Activated CD4-positive, alpha-beta T cell treated with anti-CD3 and anti-CD28 coated beads for 36 hours (primary cell): Measurements from ENCODE around the gene PPP1R2B. TPM values are rescaled to one million over a fixed set of nuclear protein-coding genes. Genes with fewer than 3 reads are reported as not detected.
A peak's percentile ranks its signal among the peaks of the same experiment; 100 is the strongest.
"Not testable (repeated sequence)": the region's sequence is repeated elsewhere in the genome, so short reads cannot be mapped to it uniquely, and the experiment has no call there.

ENCODE experiments used
- ATAC-seq: fragments of 200-7000 bp; cut with Tn5 transposase; one replicate; pipeline ENCODE4 v1.10.0; 2021; ENCODE audit warnings: mild to moderate bottlenecking, moderate library complexity
- CTCF ChIA-PET: fragments of 350-600 bp; sonication (Branson Sonifier 250); formaldehyde crosslinking; loops from one replicate; lab custom pipeline; 2021; ENCODE audit warnings: antibody characterized with exemption; lab: Charles Lee
- POLR2A ChIA-PET: fragments of 350-600 bp; sonication (Branson Sonifier 250); formaldehyde crosslinking; loops from one replicate; lab custom pipeline; 2021; ENCODE audit warnings: antibody characterized with exemption, inconsistent platforms; lab: Charles Lee
- DNase-seq: peaks from one replicate; pipeline ENCODE4 v3.0.0-alpha.2; 2020
- H3K27ac Mint-ChIP-seq: one replicate; pipeline ENCODE4 v1.8.0; 2021; ENCODE audit warnings: mixed read lengths
- H3K27me3 Mint-ChIP-seq: one replicate; pipeline ENCODE4 v1.8.0; 2021; ENCODE audit warnings: mixed read lengths
- H3K36me3 Mint-ChIP-seq: one replicate; pipeline ENCODE4 v1.8.0; 2021; ENCODE audit warnings: low read depth, mixed read lengths
- H3K4me1 Mint-ChIP-seq: one replicate; pipeline ENCODE4 v1.8.0; 2021; ENCODE audit warnings: mixed read lengths
- H3K4me3 Mint-ChIP-seq: one replicate; pipeline ENCODE4 v1.8.0; 2021; ENCODE audit warnings: mild to moderate bottlenecking, moderate library complexity, mixed read lengths
- H3K9me3 Mint-ChIP-seq: one replicate; pipeline ENCODE4 v1.8.0; 2021; ENCODE audit warnings: low read depth, mixed read lengths
- intact Hi-C, 2 experiments: fragments of 100-400 bp; cut with DNase I in 1 of 2; cut with micrococcal nuclease in 1 of 2; formaldehyde crosslinking; loops; one replicate each; pipeline versions ENCODE4 v1.14.2 to v1.15.1; 2022 to 2024; cut with DNase I, micrococcal nuclease
- total RNA-seq, 2 experiments: library from RNA; stranded (reverse); gene quantifications; one replicate each; pipeline ENCODE4 v1.2.3, GENCODE V29; 2021

The PPP1R2B gene
- total RNA-seq, 2 experiments from 2014 or later, result 0.11 TPM; not detected in 1

DNA sequence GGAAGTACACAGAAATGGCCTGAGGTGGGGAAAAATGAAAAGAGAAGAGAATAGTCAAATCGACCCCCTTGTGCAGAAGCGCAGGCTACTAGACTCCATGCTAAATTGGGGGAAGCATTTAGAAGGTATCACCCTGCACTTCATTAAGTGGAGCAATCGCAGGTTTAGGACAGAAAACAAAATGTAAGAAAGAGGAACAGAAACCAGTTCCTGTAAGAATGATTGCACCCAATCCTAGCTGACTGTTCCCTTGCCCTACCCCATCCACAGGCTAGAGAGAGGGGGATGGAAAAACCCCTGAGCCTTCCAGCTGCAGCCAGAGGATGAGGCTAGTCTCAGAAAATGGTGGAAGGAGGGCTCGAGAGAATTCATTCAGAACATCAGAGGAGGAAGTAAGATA is 23.9 kb upstream of the PPP1R2B start:
- Mint-ChIP-seq H3K4me3 (no peak overlapping the region), H3K9me3 (no peaks in the 10 kb centered on the region), H3K36me3 (no peaks in the 10 kb centered on the region), H3K27me3 (peaks cover 5% of the 10 kb centered on the region), H3K4me1 (no peaks in the 10 kb centered on the region), H3K27ac (no peak overlapping the region)
- DNase-seq (no peak), ATAC-seq (no peak)
- intact Hi-C loops, result no loop called here
- ChIA-PET POLR2A (no interaction called here), CTCF (no interaction called here)

DNA sequence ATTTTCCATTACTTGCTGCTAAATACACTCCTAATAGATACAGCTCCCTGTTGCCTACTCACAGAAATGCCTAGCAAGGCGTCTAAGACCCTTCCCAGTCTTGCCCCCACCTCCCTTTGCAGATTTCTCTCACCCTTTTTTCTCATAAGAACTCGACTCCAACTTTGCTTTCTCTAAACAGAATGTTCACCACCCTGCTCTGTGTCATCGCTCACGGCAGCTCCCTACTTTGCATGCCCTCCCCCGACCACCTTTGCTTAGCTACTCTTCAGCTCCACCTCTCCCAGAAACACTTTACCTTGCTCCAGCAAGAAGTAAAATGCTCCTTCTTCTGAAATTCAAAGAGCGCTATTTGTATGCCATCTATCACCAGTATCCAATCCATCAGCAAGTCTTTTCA is 15.2 kb upstream of the PPP1R2B start:
- ATAC-seq (no peak), DNase-seq (no peak)
- no peaks in the 10 kb centered on the region for H3K9me3 Mint-ChIP-seq
- POLR2A ChIA-PET, result no interaction called here
- no peak overlapping the region for H3K27ac Mint-ChIP-seq
- intact Hi-C loops, result loop anchor here (5.0 to 10.0 kb wide), 3 partner anchors 102 to 300 kb away; no protein-coding TSS in a partner anchor
- H3K36me3 Mint-ChIP-seq, result no peaks in the 10 kb centered on the region
- H3K4me3 Mint-ChIP-seq, result no peak overlapping the region
- H3K4me1 Mint-ChIP-seq, result peaks cover 3% of the 10 kb centered on the region
- H3K27me3 Mint-ChIP-seq, result peaks cover 3% of the 10 kb centered on the region
- CTCF ChIA-PET, result no interaction called here

DNA sequence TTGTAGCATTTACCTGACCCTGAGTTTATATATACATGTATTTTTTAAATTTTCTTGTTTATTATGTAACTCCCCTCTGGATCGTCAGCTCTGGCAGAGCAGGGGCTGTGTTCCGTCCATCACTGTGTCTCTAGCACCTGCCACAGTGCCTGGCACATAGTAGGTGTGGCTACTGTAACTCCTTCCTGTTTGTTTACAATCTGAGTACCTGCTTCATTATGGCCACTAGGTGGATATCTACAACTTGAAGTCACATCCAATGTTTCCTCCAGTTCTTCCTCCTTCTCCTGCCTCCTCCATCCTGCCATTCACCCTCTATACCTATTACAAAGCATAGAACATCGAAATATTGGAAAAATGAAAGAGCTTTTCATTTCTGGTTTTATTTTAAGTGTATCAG is 14.2 kb upstream of the PPP1R2B start:
- H3K36me3 Mint-ChIP-seq, result no peaks in the 10 kb centered on the region
- intact Hi-C loops, result loop anchor here (2.0 to 10.0 kb wide), 3 partner anchors 99 to 299 kb away; no protein-coding TSS in a partner anchor
- peak; percentile 6 for DNase-seq
- no peaks in the 10 kb centered on the region for H3K9me3 Mint-ChIP-seq
- H3K4me1 Mint-ChIP-seq, result peaks cover 3% of the 10 kb centered on the region
- peak; percentile 51 for ATAC-seq
- no peak overlapping the region for H3K4me3 Mint-ChIP-seq
- POLR2A ChIA-PET, result no interaction called here
- H3K27ac Mint-ChIP-seq, result no peak overlapping the region
- peaks cover 3% of the 10 kb centered on the region for H3K27me3 Mint-ChIP-seq
- CTCF ChIA-PET, result interaction anchor here (0.7 kb wide), 2 partner anchors 50 to 1458 kb away, joined by 3 read pairs; no protein-coding TSS in a partner anchor

DNA sequence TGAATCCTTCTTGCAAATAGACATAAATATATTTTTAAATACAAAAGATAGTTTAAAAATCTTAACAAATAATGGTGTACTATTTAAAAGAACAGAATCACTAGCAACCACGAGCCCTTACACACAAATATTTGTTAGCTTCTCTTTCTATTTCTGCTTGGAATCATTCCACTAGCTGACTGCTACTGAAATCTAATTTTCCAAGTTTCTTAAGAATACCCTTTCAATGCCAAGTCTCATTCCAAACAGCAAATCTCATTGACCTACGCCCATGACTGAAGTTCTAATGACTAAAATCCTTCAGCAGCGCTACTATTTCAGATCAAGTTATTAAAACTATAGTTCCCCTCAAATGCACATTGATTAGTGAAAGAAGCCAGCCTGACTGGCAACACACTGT is 13.2 kb upstream of the PPP1R2B start:
- DNase-seq (no peak), ATAC-seq (no peak)
- Mint-ChIP-seq H3K27ac (no peak overlapping the region), H3K27me3 (peaks cover 3% of the 10 kb centered on the region), H3K36me3 (no peaks in the 10 kb centered on the region), H3K9me3 (no peaks in the 10 kb centered on the region), H3K4me1 (peaks cover 3% of the 10 kb centered on the region), H3K4me3 (no peak overlapping the region)
- CTCF ChIA-PET, result no interaction called here
- POLR2A ChIA-PET, result no interaction called here
- intact Hi-C loops, result loop anchor here (2.0 to 10.0 kb wide), 3 partner anchors 98 to 298 kb away; no protein-coding TSS in a partner anchor

DNA sequence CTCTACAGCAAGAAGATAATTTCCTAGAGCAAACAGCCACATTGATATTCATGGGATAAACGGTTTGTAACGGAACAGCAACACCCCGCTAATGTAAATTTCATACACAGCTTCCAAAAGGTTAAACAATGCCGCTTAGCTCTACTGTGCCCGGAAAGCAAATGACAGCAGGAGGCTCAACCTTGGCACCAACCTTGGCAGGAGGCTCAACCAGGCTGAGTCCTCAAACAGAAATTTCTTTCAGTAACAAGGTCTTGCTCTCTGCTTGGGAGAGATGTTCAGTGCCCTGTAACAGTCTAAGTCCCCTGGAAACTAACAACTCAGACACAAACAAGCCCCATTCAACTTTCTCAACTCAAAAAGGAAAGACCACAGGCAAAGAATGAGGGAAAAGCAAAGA is 11.1 kb upstream of the PPP1R2B start:
- no peaks in the 10 kb centered on the region for H3K9me3 Mint-ChIP-seq
- CTCF ChIA-PET, result no interaction called here
- H3K27me3 Mint-ChIP-seq, result peaks cover 3% of the 10 kb centered on the region
- H3K36me3 Mint-ChIP-seq, result no peaks in the 10 kb centered on the region
- no peak overlapping the region for H3K27ac Mint-ChIP-seq
- intact Hi-C loops, result loop anchor here in 1 of 2 experiments (5.0 to 10.0 kb wide), 2 partner anchors 98 to 296 kb away; no protein-coding TSS in a partner anchor
- DNase-seq (no peak), ATAC-seq (no peak)
- no peak overlapping the region for H3K4me3 Mint-ChIP-seq
- H3K4me1 Mint-ChIP-seq, result no peaks in the 10 kb centered on the region
- POLR2A ChIA-PET, result no interaction called here

DNA sequence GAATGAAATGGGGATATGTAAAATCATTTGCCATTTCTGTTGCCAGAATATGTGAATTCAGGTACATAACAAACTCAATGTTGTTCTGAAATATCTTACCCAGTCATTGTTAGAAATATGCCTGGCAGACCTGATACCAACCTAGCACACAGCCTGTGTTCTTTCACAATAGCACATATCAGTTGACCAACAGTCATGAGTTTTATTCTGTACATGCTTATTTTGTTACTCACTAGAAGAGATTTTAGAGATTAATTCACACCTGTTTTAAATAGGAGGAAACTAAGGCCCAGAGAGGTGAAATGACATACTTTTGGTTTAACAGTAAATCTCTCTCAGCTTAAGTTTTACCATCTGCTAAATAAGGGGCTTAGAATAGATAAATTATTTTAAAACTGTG is 8.4 kb upstream of the PPP1R2B start:
- CTCF ChIA-PET, result no interaction called here

DNA sequence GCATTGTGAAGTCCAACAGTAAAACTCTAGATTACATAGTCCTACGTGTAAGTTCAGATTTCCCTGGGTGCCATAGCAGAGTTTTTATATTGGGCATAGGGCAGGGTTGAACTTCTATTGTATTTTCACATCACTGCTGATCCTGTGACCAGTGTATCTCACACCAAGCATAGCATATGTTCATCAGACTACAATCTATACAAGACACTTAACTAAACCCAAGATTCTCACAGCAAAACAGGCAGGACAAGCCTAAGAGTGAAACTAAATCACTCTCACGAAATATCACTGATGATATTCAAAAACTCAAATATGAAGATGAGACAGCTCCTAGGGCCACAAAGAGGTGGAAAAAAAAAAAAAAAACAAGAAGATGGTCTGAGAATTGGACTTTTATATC is 3.2 kb upstream of the PPP1R2B start:
- no peak overlapping the region for H3K27ac Mint-ChIP-seq
- no peak overlapping the region for H3K4me3 Mint-ChIP-seq
- POLR2A ChIA-PET, result no interaction called here
- H3K9me3 Mint-ChIP-seq, result peaks cover 12% of the 10 kb centered on the region
- H3K36me3 Mint-ChIP-seq, result peaks cover 4% of the 10 kb centered on the region
- no peak for DNase-seq
- CTCF ChIA-PET, result no interaction called here
- intact Hi-C loops, result no loop called here
- ATAC-seq, result no peak
- peaks cover 36% of the 10 kb centered on the region for H3K27me3 Mint-ChIP-seq
- no peaks in the 10 kb centered on the region for H3K4me1 Mint-ChIP-seq

More for the DNA sequence above, 8.4 kb upstream of the PPP1R2B start:
- no peak overlapping the region for H3K4me3 Mint-ChIP-seq
- H3K27ac Mint-ChIP-seq, result no peak overlapping the region
- no peaks in the 10 kb centered on the region for H3K9me3 Mint-ChIP-seq
- H3K36me3 Mint-ChIP-seq, result no peaks in the 10 kb centered on the region
- H3K4me1 Mint-ChIP-seq, result no peaks in the 10 kb centered on the region
- POLR2A ChIA-PET, result no interaction called here
- ATAC-seq, result no peak
- intact Hi-C loops, result no loop called here
- DNase-seq, result no peak
- peaks cover 9% of the 10 kb centered on the region for H3K27me3 Mint-ChIP-seq

DNA sequence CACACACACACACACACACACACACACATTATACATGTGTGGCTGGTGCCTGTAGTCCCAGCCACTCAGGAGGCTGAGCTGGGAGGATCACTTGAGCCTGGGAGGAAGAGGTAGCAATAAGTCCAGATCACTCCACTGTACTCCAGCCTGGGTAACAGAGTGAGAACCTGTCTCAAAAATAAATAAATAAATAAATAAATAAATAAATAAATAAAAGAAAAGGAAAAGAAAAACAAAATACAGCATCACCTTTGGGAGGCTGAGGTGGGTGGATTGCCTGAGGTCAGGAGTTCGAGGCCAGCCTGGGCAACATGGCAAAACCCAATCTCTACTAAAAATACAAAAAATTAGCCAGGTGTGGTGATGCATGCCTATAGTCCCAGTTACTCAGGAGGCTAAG is 1.6 kb upstream of the PPP1R2B start:
- H3K27ac Mint-ChIP-seq, H3K4me1 Mint-ChIP-seq, DNase-seq, H3K4me3 Mint-ChIP-seq, ATAC-seq, intact Hi-C loops, POLR2A ChIA-PET, H3K36me3 Mint-ChIP-seq, CTCF ChIA-PET: not testable (repeated sequence)
- H3K27me3 Mint-ChIP-seq, result peaks cover 40% of the 10 kb centered on the region
- H3K9me3 Mint-ChIP-seq, result peaks cover 12% of the 10 kb centered on the region

DNA sequence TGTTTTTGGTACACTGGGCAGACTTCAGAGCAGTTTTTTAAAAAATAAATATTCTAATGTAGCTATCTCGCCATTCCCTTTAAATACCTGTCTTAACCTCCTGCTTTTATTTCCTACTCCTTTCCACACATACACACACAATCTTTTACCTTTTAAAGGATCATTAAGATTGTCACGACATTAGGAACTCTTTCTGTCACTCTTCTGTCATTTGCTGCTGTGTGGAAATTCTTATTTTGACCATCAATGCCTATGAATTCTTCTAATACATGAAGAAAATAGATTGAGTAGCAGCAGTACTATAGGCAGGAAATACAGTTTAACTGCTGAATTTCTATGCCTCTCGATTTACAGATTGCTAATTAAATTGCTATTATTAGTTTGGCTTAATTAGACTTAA is 1.8 kb downstream of the PPP1R2B start:
- Mint-ChIP-seq H3K36me3 (peaks cover 4% of the 10 kb centered on the region), H3K27me3 (peaks cover 43% of the 10 kb centered on the region), H3K9me3 (peaks cover 18% of the 10 kb centered on the region), H3K4me3 (no peak overlapping the region), H3K27ac (no peak overlapping the region), H3K4me1 (peaks cover 2% of the 10 kb centered on the region)
- CTCF ChIA-PET, result no interaction called here
- intact Hi-C loops, result no loop called here
- DNase-seq (no peak), ATAC-seq (no peak)
- POLR2A ChIA-PET, result no interaction called here

DNA sequence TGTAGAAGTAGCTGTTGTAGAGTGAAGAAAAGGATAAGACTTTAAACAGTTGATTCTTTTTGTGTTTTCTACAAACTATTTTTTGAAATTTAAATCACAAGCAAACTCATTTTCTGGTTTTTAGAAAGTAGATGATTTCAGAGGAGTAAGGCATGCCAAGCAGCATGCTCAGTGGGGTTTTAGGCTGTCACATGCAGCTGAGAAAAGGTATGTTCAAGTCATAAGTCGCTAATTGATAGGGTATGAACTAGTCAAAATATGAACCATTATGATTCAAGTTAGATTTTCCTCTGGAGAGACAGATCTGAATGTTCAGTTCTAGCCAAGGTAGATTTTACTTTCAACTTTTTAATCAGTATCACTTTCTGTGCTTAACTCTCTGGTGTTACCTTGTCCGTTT is 3.0 kb downstream of the PPP1R2B start:
- H3K4me1 Mint-ChIP-seq, POLR2A ChIA-PET, H3K36me3 Mint-ChIP-seq, CTCF ChIA-PET, H3K27ac Mint-ChIP-seq, H3K4me3 Mint-ChIP-seq, DNase-seq, intact Hi-C loops: not testable (repeated sequence)
- Mint-ChIP-seq H3K27me3 (peaks cover 36% of the 10 kb centered on the region), H3K9me3 (peaks cover 12% of the 10 kb centered on the region)
- peak; percentile 83 for ATAC-seq

DNA sequence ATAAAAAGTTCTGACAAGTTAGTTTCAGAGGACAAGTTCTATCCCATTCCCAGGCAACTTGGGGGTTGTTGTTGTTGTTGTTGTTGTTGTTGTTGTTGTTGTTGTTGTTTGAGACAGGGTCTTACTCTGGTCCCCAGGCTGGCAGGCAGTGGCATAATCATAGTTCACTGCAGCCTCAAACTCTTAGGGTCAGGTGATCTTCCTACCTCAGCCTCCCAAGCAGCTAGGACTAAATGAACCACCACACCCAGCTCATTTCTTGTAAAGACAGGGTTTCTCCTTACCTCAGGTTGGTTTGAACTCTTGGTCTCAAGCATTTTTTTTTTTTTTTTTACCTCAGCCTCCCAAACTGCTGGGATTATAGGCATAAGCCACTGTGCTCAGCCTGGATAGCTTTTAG is 15.3 kb downstream of the PPP1R2B start:
- peaks cover 2% of the 10 kb centered on the region for H3K36me3 Mint-ChIP-seq
- CTCF ChIA-PET, result interaction anchor here (0.6 kb wide), 2 partner anchors 45 to 141 kb away, joined by 3 to 4 read pairs; no protein-coding TSS in a partner anchor
- POLR2A ChIA-PET, result interaction anchor here (1.2 kb wide), 1 partner anchor 278 kb away, joined by 5 read pairs; the partner anchor contains the start of gene MED7
- DNase-seq, result no peak
- peaks cover 2% of the 10 kb centered on the region for H3K9me3 Mint-ChIP-seq
- H3K4me3 Mint-ChIP-seq, result no peak overlapping the region
- no peak overlapping the region for H3K27ac Mint-ChIP-seq
- intact Hi-C loops, result no loop called here
- H3K27me3 Mint-ChIP-seq, result no peaks in the 10 kb centered on the region
- H3K4me1 Mint-ChIP-seq, result peaks cover 3% of the 10 kb centered on the region
- ATAC-seq, result no peak

DNA sequence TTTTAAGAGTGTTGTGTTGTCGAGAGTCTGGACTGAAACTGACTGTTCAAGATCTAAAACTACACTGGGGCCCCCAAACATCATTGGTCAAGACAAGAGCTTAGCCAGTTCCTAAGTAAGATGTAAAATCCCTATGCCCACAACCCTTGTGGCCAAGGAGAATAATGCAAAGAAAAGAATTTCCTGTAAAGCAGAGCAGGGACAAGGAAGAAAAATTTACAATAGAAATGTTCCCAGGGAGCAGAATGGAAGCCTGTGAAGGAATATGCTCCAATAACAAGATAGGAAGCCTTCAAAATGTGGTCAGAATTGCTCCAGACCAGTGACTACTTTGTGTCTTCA is 20.4 kb downstream of the PPP1R2B start:
- ATAC-seq, result no peak
- ChIA-PET POLR2A (interaction anchor here (0.5 kb wide), 1 partner anchor 10 kb away, joined by 3 read pairs; no protein-coding TSS in a partner anchor), CTCF (no interaction called here)
- H3K36me3 Mint-ChIP-seq, result peaks cover 2% of the 10 kb centered on the region
- no peak overlapping the region for H3K27ac Mint-ChIP-seq
- peaks cover 11% of the 10 kb centered on the region for H3K9me3 Mint-ChIP-seq
- peaks cover 2% of the 10 kb centered on the region for H3K27me3 Mint-ChIP-seq
- intact Hi-C loops, result no loop called here
- H3K4me1 Mint-ChIP-seq, result peaks cover 3% of the 10 kb centered on the region
- no peak overlapping the region for H3K4me3 Mint-ChIP-seq
- DNase-seq, result no peak
